OCI-LY1 (cell line): ENCODE data around the gene RGSL1.
A peak's percentile ranks its signal among the peaks of the same experiment; 100 is the strongest.

ENCODE experiments used
- H2AFZ ChIP-seq: fragments of 200-600 bp; sonication (generic), shearing (Covaris generic); 2 replicates; pipeline ENCODE4 v1.6.0; 2014; ENCODE audit warnings: antibody characterized with exemption, mild to moderate bottlenecking, low read length
- H3F3A ChIP-seq: fragments of 200-600 bp; sonication (generic), shearing (Covaris generic); 2 replicates; pipeline ENCODE4 v1.6.0; 2014; ENCODE audit warnings: mild to moderate bottlenecking, antibody characterized with exemption, low read length, moderate library complexity; ENCODE audit not compliant: insufficient read depth
- H3K27ac ChIP-seq: fragments of 200-600 bp; sonication (generic); 2 replicates; pipeline ENCODE4 v1.5.1; 2014; ENCODE audit warnings: low read length, mixed run types, mild to moderate bottlenecking, low read depth; ENCODE audit not compliant: poor library complexity, severe bottlenecking
- H3K27me3 ChIP-seq: fragments of 200-600 bp; sonication (generic); 2 replicates; pipeline ENCODE4 v1.6.0; 2014; ENCODE audit warnings: antibody characterized with exemption, mild to moderate bottlenecking, low read length, moderate library complexity; ENCODE audit not compliant: insufficient read depth
- H3K36me3 ChIP-seq: fragments of 200-600 bp; sonication (generic); 2 replicates; pipeline ENCODE4 v1.6.1; 2014; ENCODE audit warnings: mild to moderate bottlenecking, antibody characterized with exemption, low read length, moderate library complexity, mixed read lengths; ENCODE audit not compliant: insufficient read depth
- H3K4me1 ChIP-seq: fragments of 200-600 bp; sonication (generic); 2 replicates; pipeline ENCODE4 v1.5.1; 2014; ENCODE audit warnings: mild to moderate bottlenecking, low read length, moderate library complexity; ENCODE audit not compliant: insufficient read depth, severe bottlenecking
- H3K4me2 ChIP-seq: fragments of 200-600 bp; sonication (generic), shearing (Covaris generic); 2 replicates; pipeline ENCODE4 v1.6.1; 2014; ENCODE audit warnings: low read length
- H3K4me3 ChIP-seq: fragments of 200-600 bp; sonication (generic); 2 replicates; pipeline ENCODE4 v1.5.1; 2014; ENCODE audit warnings: low read length, low read depth, mild to moderate bottlenecking, mixed read lengths; ENCODE audit not compliant: poor library complexity, severe bottlenecking
- H3K79me2 ChIP-seq: fragments of 200-600 bp; shearing (Covaris generic); 2 replicates; pipeline ENCODE4 v1.6.1; 2016; ENCODE audit warnings: mixed run types, low read length, mixed read lengths; ENCODE audit not compliant: insufficient read depth
- H3K9ac ChIP-seq: fragments of 200-600 bp; sonication (generic), shearing (Covaris generic); 2 replicates; pipeline ENCODE4 v1.6.1; 2014; ENCODE audit warnings: mild to moderate bottlenecking, low read length, mixed read lengths
- H3K9me2 ChIP-seq: fragments of 200-600 bp; sonication (generic), shearing (Covaris generic); 2 replicates; pipeline ENCODE4 v1.6.1; 2014; ENCODE audit warnings: low read depth, mild to moderate bottlenecking, low read length, mixed read lengths
- H3K9me3 ChIP-seq: fragments of 200-600 bp; shearing (Covaris generic); 2 replicates; pipeline ENCODE4 v1.6.1; 2014; ENCODE audit warnings: low read length, mixed read lengths
- H4K20me1 ChIP-seq: fragments of 200-600 bp; sonication (generic), shearing (Covaris generic); 2 replicates; pipeline ENCODE4 v1.6.0; 2016; ENCODE audit warnings: mild to moderate bottlenecking, low read length; ENCODE audit not compliant: insufficient read depth
- CTCF ChIP-seq: fragments of 200-600 bp; sonication (generic), shearing (Covaris generic); IDR thresholded peaks from 2 replicates; pipeline ENCODE4 v1.5.1; 2017; ENCODE audit warnings: mild to moderate bottlenecking, antibody characterized with exemption, low read length, moderate library complexity, mixed read lengths
- EZH2 ChIP-seq: fragments of 200-600 bp; sonication (generic), shearing (Covaris generic); IDR thresholded peaks from 2 replicates; pipeline ENCODE4 v1.8.0; 2017; ENCODE audit warnings: borderline replicate concordance, mixed run types, mild to moderate bottlenecking, antibody characterized with exemption, low read length, moderate library complexity, mixed read lengths

The RGSL1 gene

DNA sequence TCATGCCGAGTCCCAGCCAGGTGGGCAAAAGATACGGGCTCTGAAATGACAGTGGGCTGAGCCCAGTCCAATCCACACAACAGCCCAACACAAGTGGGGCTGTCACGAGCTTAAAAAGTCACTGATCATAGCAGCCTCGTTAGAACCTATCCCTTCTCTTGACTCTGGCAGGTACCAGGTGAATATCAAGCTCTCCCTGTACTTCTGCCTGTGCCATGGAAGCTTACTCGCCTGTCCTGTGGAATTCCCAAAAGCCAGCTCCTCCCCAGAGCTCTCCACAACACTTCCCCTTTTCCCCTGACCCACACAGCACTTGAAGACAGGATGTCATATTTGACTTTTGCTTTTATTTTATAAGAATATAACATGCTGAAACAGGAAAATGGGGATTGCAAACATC lies 148.3 kb downstream of the RGSL1 start:
- H3K9ac ChIP-seq, result no peak overlapping the region
- H4K20me1 ChIP-seq, result no peaks in the 10 kb centered on the region
- H3K79me2 ChIP-seq, result no peaks in the 10 kb centered on the region
- no peak overlapping the region for H3K4me2 ChIP-seq
- H3F3A ChIP-seq, result no peaks in the 10 kb centered on the region
- H3K27ac ChIP-seq, result no peak overlapping the region
- H3K4me1 ChIP-seq, result peaks cover 25% of the 10 kb centered on the region
- H3K9me3 ChIP-seq, result no peaks in the 10 kb centered on the region
- H2AFZ ChIP-seq, result no peak overlapping the region
- H3K9me2 ChIP-seq, result no peaks in the 10 kb centered on the region
- no peaks in the 10 kb centered on the region for H3K27me3 ChIP-seq
- TF ChIP-seq CTCF, result no peak
- no peak for TF ChIP-seq EZH2
- no peak overlapping the region for H3K4me3 ChIP-seq
- H3K36me3 ChIP-seq, result peaks cover 46% of the 10 kb centered on the region

GRCh38 chr1:182599339-182599738 lies 149.4 kb downstream of the RGSL1 start:
- Histone ChIP-seq H3K27me3 (no peaks in the 10 kb centered on the region), H3K79me2 (no peaks in the 10 kb centered on the region), H3K36me3 (peaks cover 46% of the 10 kb centered on the region), H3K9ac (no peak overlapping the region), H2AFZ (no peak overlapping the region), H3K27ac (no peak overlapping the region), H3F3A (no peaks in the 10 kb centered on the region), H3K4me2 (no peak overlapping the region), H4K20me1 (no peaks in the 10 kb centered on the region), H3K9me3 (no peaks in the 10 kb centered on the region), H3K4me3 (no peak overlapping the region), H3K9me2 (no peaks in the 10 kb centered on the region), H3K4me1 (peaks cover 34% of the 10 kb centered on the region)
- TF ChIP-seq EZH2 (no peak), CTCF (peak; percentile 53)

GRCh38 chr1:182600036-182600713 lies 150.2 kb downstream of the RGSL1 start:
- H3K36me3 ChIP-seq, result peaks cover 46% of the 10 kb centered on the region
- no peaks in the 10 kb centered on the region for H3K79me2 ChIP-seq
- H3K4me2 ChIP-seq, result no peak overlapping the region
- TF ChIP-seq EZH2 (no peak), CTCF (no peak)
- H3K9me2 ChIP-seq, result no peaks in the 10 kb centered on the region
- peaks cover 40% of the 10 kb centered on the region for H3K4me1 ChIP-seq
- H3K9ac ChIP-seq, result no peak overlapping the region
- H4K20me1 ChIP-seq, result no peaks in the 10 kb centered on the region
- no peak overlapping the region for H2AFZ ChIP-seq
- H3K9me3 ChIP-seq, result no peaks in the 10 kb centered on the region
- H3K27ac ChIP-seq, result no peak overlapping the region
- no peaks in the 10 kb centered on the region for H3F3A ChIP-seq
- no peaks in the 10 kb centered on the region for H3K27me3 ChIP-seq
- H3K4me3 ChIP-seq, result no peak overlapping the region
